ENCODE results near the gene AFDN.

DNA sequence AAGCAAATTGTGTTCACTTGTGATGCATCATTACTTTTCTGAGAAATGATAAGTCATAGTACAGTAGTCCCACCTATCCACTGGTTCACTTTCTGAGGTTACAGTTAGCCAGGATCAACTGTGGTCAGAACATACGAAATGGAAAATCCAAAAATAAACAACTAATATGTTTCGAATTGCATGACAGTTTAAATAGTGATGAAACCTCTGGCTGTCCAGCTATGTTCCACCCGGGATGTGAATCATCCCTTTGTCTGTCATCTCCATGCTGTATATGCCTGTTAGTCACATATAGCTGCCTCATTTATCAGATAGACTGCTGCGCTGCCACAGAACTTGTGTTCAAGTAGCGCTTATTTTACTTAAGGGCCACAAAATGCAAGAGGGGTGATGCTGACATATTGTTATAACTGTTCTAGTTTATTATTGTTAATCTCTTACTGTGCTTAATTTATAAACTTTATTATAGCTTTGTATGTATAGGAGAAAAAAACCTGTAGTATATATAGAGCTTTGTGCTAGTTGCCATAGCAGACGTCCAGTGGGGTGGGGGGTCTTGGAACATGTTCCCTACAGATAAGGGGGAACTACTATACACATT is 29.2 kb downstream of the AFDN start:
- TF ChIP-seq, protein P1, sequence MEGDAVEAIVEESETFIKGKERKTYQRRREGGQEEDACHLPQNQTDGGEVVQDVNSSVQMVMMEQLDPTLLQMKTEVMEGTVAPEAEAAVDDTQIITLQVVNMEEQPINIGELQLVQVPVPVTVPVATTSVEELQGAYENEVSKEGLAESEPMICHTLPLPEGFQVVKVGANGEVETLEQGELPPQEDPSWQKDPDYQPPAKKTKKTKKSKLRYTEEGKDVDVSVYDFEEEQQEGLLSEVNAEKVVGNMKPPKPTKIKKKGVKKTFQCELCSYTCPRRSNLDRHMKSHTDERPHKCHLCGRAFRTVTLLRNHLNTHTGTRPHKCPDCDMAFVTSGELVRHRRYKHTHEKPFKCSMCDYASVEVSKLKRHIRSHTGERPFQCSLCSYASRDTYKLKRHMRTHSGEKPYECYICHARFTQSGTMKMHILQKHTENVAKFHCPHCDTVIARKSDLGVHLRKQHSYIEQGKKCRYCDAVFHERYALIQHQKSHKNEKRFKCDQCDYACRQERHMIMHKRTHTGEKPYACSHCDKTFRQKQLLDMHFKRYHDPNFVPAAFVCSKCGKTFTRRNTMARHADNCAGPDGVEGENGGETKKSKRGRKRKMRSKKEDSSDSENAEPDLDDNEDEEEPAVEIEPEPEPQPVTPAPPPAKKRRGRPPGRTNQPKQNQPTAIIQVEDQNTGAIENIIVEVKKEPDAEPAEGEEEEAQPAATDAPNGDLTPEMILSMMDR (IDR thresholded peaks at IDR 0.05): no peak
- TF ChIP-seq POLR2AphosphoS5 (IDR thresholded peaks at IDR 0.05) (peak; percentile 77 to 79 (median 79)), POLR2A (IDR thresholded peaks at IDR 0.05) (no peak), EP300 (IDR thresholded peaks at IDR 0.05; ENCODE audit: low read depth) (peak; percentile 68)
